Body of pancreas (tissue), 4 donors: Measurements from ENCODE around the gene ZNRF4. TPM values are rescaled to one million over a fixed set of nuclear protein-coding genes. Genes with fewer than 3 reads are reported as not detected.

Source experiments
- ATAC-seq: fragments of 150-250 bp; one replicate; pipeline ENCODE4 v1.9.1; 2016
- DNase-seq, 4 donors: peaks; one replicate each; pipeline ENCODE4 v3.0.0-alpha.2; 2019
- H3K27ac ChIP-seq, 4 donors: fragments of 200-600 bp; sonication (generic); 1 replicate in 3 of 4; 2 replicates in 1 of 4; pipeline versions ENCODE4 v1.5.1 to v1.6.1; 2016 to 2019; ENCODE audit warnings: mild to moderate bottlenecking in 1 of 4, mixed read lengths in 1 of 4, moderate library complexity in 1 of 4
- H3K27me3 ChIP-seq, 2 donors: fragments of 200-600 bp; sonication (generic); one replicate each; pipeline ENCODE4 v1.6.0; 2016; ENCODE audit warnings: mild to moderate bottlenecking in 1 of 2
- H3K36me3 ChIP-seq, 2 donors: fragments of 200-600 bp; sonication (generic); replicated peaks in 1 of 2; 2 replicates each; pipeline ENCODE4 v1.5.1; 2016; ENCODE audit warnings: low read depth in 2 of 2; ENCODE audit not compliant: insufficient read depth in 1 of 2
- H3K4me1 ChIP-seq: fragments of 200-600 bp; sonication (generic); one replicate; pipeline ENCODE4 v1.6.0; 2016
- H3K4me3 ChIP-seq, 2 donors: fragments of 200-600 bp; sonication (generic); 1 replicate in 1 of 2; 2 replicates in 1 of 2; pipeline ENCODE4 v1.5.1; 2016 to 2019
- H3K9me3 ChIP-seq, 3 donors: fragments of 200-600 bp; sonication (generic); 1 replicate in 2 of 3; 2 replicates in 1 of 3; pipeline ENCODE4 v1.5.1; 2016
- POLR2A ChIP-seq, 3 donors: fragments of 450-650 bp; IDR thresholded peaks; one replicate each; pipeline ENCODE4 v1.6.1; 2016; ENCODE audit warnings: antibody characterized with exemption in 3 of 3, mild to moderate bottlenecking in 2 of 3
- WGBS, 2 donors: methylation state at CpG; one replicate each; pipeline ENCODE4 v1.1.5; 2017; 5-methylcytosine and 5-hydroxymethylcytosine counted together
- intact Hi-C: fragments of 100-400 bp; cut with DNase I; formaldehyde crosslinking; loops from one replicate; pipeline ENCODE4 v1.15.1; 2023
- total RNA-seq, 2 donors: library from RNA; depleted of rRNA; stranded (reverse); fragments of >200 nt; gene quantifications; one replicate each; pipeline ENCODE4 v1.1.0, GENCODE V29; 2016
- TF ChIP-seq, protein P1 (sequence below), 7 experiments: fragments of 450-650 bp in 4 of 7; fragments of 200-600 bp in 3 of 7; sonication (generic) in 3 of 7; IDR thresholded peaks; one replicate each; pipeline ENCODE4 v1.5.1; 2016 to 2019; ENCODE audit warnings: antibody characterized with exemption in 7 of 7

The ZNRF4 gene
- total RNA-seq, 2 donors from 2014 or later = not detected

DNA sequence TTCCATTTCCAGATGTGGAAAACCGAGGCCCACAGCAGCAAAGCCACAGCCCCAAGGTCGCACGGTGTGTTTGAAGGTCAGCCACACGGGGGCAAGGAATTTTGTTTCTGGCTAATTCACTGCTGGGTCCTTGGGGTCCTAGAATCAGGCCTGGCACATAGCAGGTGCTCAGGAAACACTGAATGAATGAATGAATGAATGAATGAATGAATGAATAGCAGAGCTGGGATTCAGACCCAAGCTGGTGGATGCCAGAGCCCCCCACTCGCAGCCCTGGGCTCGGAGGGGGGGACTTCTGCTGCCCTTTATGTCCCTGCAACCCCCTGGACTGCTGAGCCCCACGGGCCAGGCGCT is 37.0 kb downstream of the ZNRF4 start:
- ATAC-seq (no peak), DNase-seq (no peak)
- Histone ChIP-seq H3K36me3 (no peaks in the 10 kb centered on the region), H3K27me3 (peaks cover 0 to 32% of the 10 kb centered on the region in 2 donors), H3K9me3 (no peaks in the 10 kb centered on the region), H3K4me3 (no peak overlapping the region), H3K4me1 (no peaks in the 10 kb centered on the region), H3K27ac (no peak overlapping the region)
- TF ChIP-seq, protein P1, sequence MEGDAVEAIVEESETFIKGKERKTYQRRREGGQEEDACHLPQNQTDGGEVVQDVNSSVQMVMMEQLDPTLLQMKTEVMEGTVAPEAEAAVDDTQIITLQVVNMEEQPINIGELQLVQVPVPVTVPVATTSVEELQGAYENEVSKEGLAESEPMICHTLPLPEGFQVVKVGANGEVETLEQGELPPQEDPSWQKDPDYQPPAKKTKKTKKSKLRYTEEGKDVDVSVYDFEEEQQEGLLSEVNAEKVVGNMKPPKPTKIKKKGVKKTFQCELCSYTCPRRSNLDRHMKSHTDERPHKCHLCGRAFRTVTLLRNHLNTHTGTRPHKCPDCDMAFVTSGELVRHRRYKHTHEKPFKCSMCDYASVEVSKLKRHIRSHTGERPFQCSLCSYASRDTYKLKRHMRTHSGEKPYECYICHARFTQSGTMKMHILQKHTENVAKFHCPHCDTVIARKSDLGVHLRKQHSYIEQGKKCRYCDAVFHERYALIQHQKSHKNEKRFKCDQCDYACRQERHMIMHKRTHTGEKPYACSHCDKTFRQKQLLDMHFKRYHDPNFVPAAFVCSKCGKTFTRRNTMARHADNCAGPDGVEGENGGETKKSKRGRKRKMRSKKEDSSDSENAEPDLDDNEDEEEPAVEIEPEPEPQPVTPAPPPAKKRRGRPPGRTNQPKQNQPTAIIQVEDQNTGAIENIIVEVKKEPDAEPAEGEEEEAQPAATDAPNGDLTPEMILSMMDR (IDR thresholded peaks at IDR 0.05) = no peak
- TF ChIP-seq POLR2A (IDR thresholded peaks at IDR 0.05) = no peak
- intact Hi-C loops = no loop called here
- 30 to 41% methylated on average over 4 to 8 of the region's 8 CpGs for WGBS, 2 donors

DNA sequence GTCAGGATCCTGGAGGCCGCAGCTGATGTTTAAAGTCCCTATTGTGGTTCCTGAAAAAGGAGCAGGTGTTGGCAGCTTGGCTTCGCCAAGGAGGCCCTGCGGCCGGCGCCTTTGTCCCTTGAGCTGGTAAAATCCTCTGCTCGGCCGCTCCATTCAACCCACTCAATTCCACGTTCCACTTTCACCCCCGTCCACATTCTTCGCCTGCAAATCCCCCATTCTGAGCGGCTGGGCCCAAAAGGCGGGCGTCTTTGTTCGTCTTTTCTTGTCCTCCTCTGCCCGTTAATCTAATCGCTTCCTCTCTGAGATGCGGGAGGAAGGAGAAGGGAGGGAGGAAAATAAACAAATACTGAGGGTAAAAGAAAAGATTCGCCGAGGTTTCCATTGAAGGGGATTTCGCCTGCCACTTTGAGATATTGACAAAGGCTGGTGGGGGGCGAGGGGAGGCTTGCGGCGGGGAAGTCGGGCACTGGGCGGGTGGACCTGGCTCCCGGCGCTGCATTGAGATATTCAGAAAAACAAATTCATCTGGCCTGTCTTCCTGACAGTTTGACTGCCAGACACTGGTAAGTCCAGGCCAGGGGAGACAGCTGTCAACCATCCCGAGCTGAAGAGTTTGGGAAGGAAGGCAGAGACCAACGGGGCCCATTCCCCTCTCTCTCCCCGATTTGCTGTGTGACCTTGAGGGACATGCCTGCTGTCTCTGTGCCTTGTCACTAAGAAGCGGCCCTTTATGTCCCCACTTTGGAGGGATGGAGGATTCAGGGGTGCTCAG is 37.6 kb downstream of the ZNRF4 start:
- TF ChIP-seq, protein P1 (IDR thresholded peaks at IDR 0.05) = no peak
- no peak for TF ChIP-seq POLR2A (IDR thresholded peaks at IDR 0.05)
- intact Hi-C loops = no loop called here
- Histone ChIP-seq H3K4me1 (no peaks in the 10 kb centered on the region), H3K36me3 (no peaks in the 10 kb centered on the region), H3K9me3 (no peaks in the 10 kb centered on the region), H3K27ac (no peak overlapping the region), H3K27me3 (peaks cover 0 to 32% of the 10 kb centered on the region in 2 donors), H3K4me3 (no peak overlapping the region)
- ATAC-seq (no peak), DNase-seq (no peak)
- 17 to 18% methylated on average over 28 to 31 of the region's 31 CpGs for WGBS, 2 donors

DNA sequence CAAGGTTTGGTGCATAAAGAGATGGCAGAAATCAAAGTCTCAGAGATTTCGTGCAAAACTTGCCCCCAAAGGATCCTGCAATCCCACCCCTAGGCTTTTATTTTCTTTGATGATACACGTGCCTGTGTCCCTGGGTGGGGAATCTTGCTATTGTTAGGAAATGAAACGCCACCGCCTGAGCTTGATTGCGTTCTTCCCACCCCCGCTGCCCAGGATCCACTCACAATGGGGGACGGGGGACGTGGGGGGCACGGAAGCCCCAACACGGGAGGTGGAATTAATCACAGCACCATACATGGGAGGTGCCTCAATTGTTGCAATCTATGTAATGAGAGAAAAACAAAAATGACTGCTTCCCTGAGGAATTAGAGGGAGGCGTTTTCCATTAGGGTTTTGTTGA is 39.6 kb downstream of the ZNRF4 start:
- H3K9me3 ChIP-seq = no peaks in the 10 kb centered on the region
- no peaks in the 10 kb centered on the region for H3K4me1 ChIP-seq
- H3K4me3 ChIP-seq = no peak overlapping the region
- no peaks in the 10 kb centered on the region for H3K36me3 ChIP-seq
- TF ChIP-seq POLR2A (IDR thresholded peaks at IDR 0.05) = no peak
- ATAC-seq (no peak), DNase-seq (no peak)
- no peak overlapping the region for H3K27ac ChIP-seq
- H3K27me3 ChIP-seq = peaks cover 0 to 32% of the 10 kb centered on the region in 2 donors
- intact Hi-C loops = no loop called here
- WGBS, 2 donors = 17 to 22% methylated on average over 11 of the region's 11 CpGs

DNA sequence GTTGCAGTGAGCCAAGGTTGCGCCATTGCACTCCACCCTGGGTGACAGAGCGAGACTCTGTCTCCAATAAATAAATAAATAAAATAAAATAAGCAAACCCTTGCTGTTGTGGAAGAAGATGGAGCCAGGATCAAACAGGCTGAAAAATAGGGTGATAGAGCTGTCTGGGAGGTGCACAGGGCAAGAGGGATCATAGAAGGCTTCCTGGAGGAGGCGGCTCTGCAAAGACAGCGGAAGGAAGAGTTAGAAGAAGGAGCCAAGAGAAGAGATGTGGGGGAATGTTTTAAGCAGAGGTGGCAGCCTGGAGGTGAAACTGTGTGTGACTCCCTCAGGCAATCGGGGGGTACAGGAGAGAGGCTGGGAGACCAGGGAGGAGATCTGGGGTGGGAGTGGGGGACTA is 40.6 kb downstream of the ZNRF4 start:
- no peaks in the 10 kb centered on the region for H3K36me3 ChIP-seq
- peaks cover 0 to 23% of the 10 kb centered on the region in 2 donors for H3K27me3 ChIP-seq
- DNase-seq (no peak), ATAC-seq (no peak)
- no peaks in the 10 kb centered on the region for H3K9me3 ChIP-seq
- no peak overlapping the region for H3K4me3 ChIP-seq
- intact Hi-C loops = no loop called here
- no peak overlapping the region for H3K27ac ChIP-seq
- WGBS, 2 donors = 83 to 85% methylated on average over 5 of the region's 5 CpGs
- TF ChIP-seq POLR2A (IDR thresholded peaks at IDR 0.05) = no peak
- TF ChIP-seq, protein P1 (IDR thresholded peaks at IDR 0.05) = no peak
- no peaks in the 10 kb centered on the region for H3K4me1 ChIP-seq

DNA sequence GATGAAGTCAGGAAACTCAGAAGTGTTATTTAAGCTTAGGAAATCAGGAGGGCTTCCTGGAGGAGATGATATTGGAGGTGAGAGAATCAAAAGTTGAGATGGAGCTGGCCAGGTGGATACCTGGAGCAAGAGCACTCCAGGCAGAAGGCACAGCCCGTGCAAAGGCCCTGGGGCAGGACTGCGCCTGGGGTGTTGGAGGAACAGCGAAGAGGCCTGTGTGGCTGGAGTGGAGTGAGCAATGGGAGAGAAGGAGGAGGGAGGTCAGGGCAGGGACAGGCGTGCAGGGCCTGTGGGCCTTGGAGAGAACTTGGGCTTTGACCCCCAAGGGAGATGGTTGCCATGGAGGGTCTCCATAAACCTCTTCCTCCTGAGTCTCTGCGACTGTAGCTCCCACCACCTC is 42.1 kb downstream of the ZNRF4 start:
- TF ChIP-seq, protein P1 (IDR thresholded peaks at IDR 0.05) = no peak
- H3K4me3 ChIP-seq = no peak overlapping the region
- peaks cover 0 to 11% of the 10 kb centered on the region in 2 donors for H3K27me3 ChIP-seq
- H3K27ac ChIP-seq = no peak overlapping the region
- H3K9me3 ChIP-seq = no peaks in the 10 kb centered on the region
- ATAC-seq (no peak), DNase-seq (no peak)
- WGBS, 2 donors = 86 to 100% methylated on average over 3 to 5 of the region's 5 CpGs
- H3K36me3 ChIP-seq = no peaks in the 10 kb centered on the region
- no peaks in the 10 kb centered on the region for H3K4me1 ChIP-seq
- intact Hi-C loops = no loop called here
